GM19193 (cell line): ENCODE data around the gene PARS2.

Experiments
- POLR2A ChIP-seq: IDR thresholded peaks from 4 replicates; pipeline ENCODE4 v1.6.1; 2011; ENCODE audit not compliant: insufficient read depth, insufficient read length; ENCODE audit errors: extremely low read depth

PARS2 gene

GRCh38 chr1:54805466-54805865 lies 41.1 kb upstream of the PARS2 start:
- no peak for TF ChIP-seq POLR2A

DNA sequence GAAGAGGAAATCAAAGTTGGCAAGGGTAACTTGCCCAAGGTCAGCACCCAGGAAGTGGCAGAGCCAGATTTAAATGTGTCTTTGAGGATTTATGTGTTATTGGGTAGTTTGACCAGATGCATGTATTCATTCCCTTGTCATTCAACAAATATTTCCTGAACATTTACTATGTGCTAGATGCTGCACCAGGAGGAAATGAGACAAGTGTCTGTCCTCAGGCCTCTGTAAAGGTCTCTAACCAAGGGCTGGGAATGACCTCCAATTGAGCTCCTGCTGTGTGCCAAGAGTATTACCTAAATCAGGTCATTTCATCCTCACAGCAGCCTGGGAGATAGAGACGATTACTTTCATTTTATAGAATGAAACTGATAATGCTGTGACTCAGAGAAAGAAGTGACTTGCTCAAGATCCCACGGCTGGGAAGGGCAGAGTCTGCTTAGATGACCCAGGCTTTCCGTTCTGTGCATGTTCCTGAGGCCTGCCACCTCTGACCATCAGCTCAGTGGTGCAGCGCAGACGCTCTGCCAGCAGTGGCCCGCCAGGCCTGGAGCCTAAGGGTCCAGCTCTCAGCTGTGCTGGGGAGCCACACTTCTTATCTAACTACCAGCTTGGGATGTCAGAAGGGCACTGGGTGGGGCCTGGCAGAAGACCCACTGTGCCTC lies 40.3 kb upstream of the PARS2 start:
- TF ChIP-seq POLR2A = no peak

- TF ChIP-seq POLR2A = no peak
Observed at GRCh38 chr1:54803761-54804470, 39.6 kb upstream of the PARS2 start.

- TF ChIP-seq POLR2A = peak; percentile 47
Observed at GRCh38 chr1:54800899-54801759, 36.8 kb upstream of the PARS2 start, which contains the start of gene TTC22. Gene TTC22 (minus strand): TSS chr1:54801323. CDS start chr1:54801163, 160 bp downstream.

DNA sequence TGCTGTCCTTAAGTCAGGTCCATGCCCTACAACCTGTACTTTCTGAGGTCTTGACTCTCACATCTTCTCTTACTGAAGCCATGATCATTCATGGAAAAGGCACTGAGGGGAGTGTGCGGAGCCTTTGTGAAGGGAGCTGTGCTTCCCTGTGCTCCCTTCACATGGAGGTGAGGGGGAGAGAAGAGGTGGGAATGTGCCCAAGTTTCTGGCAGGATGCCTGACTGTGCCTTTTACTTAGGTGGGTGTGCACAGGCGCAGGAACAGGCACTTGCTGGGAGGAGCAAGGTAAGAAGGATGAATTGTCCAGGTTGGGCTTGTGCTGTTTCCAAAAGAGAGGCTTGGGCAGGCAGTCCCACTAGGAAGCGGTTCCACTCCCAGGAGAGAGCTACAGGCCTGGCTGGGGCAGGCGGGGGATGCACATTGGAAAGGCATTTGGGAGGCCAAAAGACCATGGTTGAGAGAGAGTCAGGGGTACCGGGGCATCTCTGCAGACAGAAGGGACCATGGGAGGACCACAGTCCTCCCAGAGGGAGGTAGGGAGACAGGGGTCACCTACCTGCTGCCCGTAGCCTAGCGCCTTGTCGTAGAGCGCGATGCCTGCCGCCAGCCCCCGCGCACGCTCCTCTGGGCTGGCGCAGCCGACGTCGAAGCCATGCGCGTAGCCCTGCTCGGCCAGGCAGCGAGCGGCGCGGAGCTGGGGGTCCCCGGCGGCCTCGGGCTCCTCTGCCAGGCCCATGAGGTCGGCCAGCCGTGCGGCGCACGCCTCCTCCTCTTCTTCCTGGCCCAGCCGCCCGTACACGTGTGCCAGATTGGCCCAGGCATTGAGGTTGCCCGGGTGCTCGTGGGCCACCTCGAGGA lies 35.9 kb upstream of the PARS2 start:
- TF ChIP-seq POLR2A = no peak

DNA sequence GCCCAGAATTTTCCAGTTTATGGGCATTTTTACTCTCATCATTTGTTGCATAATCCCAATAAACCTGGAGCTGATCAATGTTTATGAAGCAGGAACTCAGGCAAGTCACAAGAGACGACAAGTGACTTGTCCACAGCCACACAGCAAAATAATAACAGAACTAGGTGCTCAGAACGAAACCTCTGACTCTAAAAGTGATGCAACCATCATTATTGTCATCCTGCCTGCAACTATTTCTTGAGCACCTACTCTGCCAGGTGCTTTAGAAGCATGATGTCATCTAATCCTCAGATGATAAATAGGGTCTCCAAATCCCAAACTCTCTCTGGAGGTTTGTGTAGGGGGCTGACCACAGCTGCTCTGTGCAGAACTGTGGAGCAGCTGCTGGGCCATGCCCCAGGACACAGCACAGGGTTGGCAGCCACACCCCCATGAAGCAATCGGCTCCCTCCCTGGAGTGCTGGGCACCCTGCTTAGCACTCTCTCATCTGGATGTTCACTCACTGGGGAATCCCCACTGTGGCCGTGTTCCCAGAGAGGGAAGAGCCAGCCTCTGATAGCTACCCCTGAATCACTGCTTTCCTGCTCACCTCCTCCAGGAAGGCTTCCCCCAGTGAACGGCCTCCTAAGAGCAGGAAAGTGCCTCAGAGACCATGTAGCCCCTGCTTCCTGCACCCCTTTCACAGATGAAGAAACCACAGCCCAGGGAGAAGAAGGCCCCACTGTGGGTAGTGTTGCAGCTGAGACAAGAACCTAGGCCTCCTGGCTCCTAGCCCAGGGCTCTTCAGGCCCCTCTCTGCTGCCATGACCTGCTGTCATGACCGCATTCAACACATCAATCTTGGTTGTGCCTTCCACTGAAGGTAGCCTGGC lies 34.7 kb upstream of the PARS2 start:
- TF ChIP-seq POLR2A = no peak

- TF ChIP-seq POLR2A = no peak
Observed at GRCh38 chr1:54798206-54798605, 33.9 kb upstream of the PARS2 start.

- TF ChIP-seq POLR2A = no peak
Observed at GRCh38 chr1:54796902-54797301, 32.6 kb upstream of the PARS2 start.

GRCh38 chr1:54795841-54796468 lies 31.6 kb upstream of the PARS2 start:
- no peak for TF ChIP-seq POLR2A

DNA sequence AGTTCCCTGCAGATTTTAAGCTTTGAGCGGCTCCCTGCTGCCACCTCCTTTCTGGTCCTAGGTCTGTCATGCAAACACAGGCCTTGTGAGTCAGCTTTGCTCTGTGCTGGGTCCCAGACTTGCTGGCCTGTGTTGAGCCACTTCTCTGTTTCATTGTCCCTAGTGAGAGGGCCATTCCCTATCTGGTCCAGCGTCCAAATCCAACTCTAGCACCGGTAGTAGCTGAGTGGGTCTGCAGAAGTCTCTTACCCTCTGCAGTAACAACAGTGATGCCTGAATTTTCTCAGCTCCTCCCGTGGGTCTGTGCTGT lies 31.0 kb upstream of the PARS2 start:
- no peak for TF ChIP-seq POLR2A

DNA sequence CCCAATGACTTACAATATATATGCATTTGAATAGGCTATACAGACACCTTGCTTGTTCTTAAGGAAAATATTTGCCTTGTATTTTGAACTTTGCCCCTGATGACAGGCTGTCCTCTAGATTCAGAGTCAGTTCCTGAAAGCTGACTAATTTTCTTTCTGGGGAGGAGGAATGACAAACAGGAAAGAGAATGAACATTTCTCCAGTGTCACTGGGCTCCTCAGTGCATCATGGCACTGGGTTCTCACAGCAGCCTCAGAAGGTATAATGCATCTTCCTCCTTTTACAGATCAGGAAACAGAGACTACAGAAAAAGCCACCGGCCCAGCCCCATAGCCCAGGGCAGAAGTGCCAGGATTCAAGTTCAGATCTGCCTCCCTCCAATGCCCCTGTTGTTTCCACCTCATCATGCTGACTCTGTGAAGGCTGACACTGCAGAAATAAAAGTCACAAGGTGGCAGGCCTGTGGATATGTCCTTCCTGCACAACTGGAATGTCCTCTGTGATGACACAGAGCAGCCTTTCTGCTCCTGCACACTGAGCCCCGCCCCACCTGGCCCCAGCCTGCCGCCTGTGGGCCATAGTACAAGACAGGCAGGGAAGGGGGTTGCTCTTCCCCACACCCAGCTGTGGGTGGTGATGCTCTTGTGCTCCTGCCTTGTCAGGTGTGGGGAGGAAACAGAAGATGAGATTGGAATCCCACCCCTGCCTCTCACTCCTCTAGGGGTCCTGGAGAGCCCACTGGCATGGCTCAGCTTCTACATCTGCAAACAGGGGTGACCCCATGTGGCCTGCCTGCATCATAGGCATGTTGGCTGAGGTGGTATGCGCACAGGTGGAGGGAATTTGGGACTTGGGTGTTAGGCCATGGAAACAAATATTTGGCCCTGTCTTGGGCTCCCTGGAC lies 30.4 kb upstream of the PARS2 start:
- TF ChIP-seq POLR2A = no peak

DNA sequence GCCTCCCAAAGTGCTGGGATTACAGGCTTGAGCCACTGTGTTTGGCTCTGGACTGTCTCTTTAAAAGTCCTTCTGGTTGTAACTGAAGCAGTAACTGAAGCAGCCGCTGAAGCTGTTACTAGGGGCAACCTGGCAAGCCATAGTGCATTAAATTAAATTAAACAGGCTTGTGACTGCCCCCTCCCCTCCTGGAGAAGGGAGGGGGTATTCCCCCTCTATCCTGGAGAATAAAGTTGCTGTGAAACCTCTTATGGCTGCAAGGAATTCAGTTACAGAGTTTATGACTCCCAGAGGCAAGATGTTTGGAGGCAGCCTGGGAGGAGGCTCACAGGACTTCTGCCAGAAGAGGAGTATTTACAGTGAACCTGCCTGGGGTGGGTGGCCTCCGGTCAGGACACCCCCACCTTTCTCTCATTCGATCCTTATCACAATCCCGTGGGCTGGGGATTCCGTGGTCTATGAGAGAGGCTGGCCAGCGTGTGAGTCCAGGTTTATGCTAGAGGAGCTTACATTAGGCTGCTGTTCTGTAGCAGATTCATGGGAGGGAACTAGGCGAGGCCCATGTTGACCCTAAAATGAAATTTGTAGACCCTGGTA lies 28.5 kb upstream of the PARS2 start:
- TF ChIP-seq POLR2A = no peak
